HepG2 (cell line): Measurements from ENCODE around the gene NT5C2. TPM values are rescaled to one million over a fixed set of nuclear protein-coding genes. Genes with fewer than 3 reads are reported as not detected.

Source experiments
- ATAC-seq: fragments of 200-7000 bp; cut with Tn5 transposase; 3 replicates; pipeline ENCODE4 v1.9.1; 2020; ENCODE audit warnings: mild to moderate bottlenecking, moderate library complexity
- BruUV-seq: library from RNA; stranded (reverse); fragments of 400-500 nt; replicated peaks from 2 replicates; lab custom pipeline; 2021; lab: Mats Ljungman, UMichigan
- CTCF ChIA-PET: fragments of 300-600 bp; formaldehyde crosslinking; extraction: SDS; loops from one replicate; lab custom pipeline; 2021; ENCODE audit warnings: low total read pairs, inconsistent platforms, low intra/inter-chr PET ratio; lab: Yijun Ruan, JAX
- POLR2A ChIA-PET: fragments of 350-600 bp; sonication (Branson Sonifier 250); formaldehyde crosslinking; loops from one replicate; lab custom pipeline; 2020; ENCODE audit warnings: antibody characterized with exemption, inconsistent platforms; lab: Yijun Ruan, JAX
- DNase-seq: peaks from one replicate; pipeline ENCODE4 v3.0.0-alpha.2; 2015; ENCODE audit warnings: low spot score
- FAIRE-seq: peaks from 3 replicates; lab custom pipeline; 2011; peaks lifted over from hg19 to GRCh38; lab: Jason Lieb, UNC
- H2AFZ ChIP-seq: one replicate; pipeline ENCODE4 v1.6.1; 2011; ENCODE audit warnings: low read length, inconsistent platforms
- H3K27ac ChIP-seq: fragments of 300-600 bp; 3 replicates; pipeline ENCODE4 v1.8.0; 2011; ENCODE audit warnings: mixed run types, mild to moderate bottlenecking, mixed read lengths, low read length, inconsistent platforms; ENCODE audit not compliant: insufficient read depth; ENCODE audit errors: extremely low read length
- H3K27me3 ChIP-seq, 2 experiments: fragments of 200-600 bp in 1 of 2; 2 replicates in 1 of 2; 3 replicates in 1 of 2; pipeline versions ENCODE4 v1.6.0 to v1.8.0; 2011; ENCODE audit warnings: low read length in 2 of 2, mild to moderate bottlenecking in 2 of 2, moderate library complexity in 2 of 2, inconsistent platforms in 1 of 2; ENCODE audit not compliant: insufficient read depth in 2 of 2, control insufficient read depth in 1 of 2
- H3K36me3 ChIP-seq, 2 experiments: fragments of 200-600 bp in 1 of 2; replicated peaks in 1 of 2; 2 replicates in 1 of 2; 3 replicates in 1 of 2; pipeline versions ENCODE4 v1.5.1 to v1.8.0; 2011; ENCODE audit warnings: low read length in 2 of 2, inconsistent platforms in 1 of 2; ENCODE audit not compliant: insufficient read depth in 2 of 2, control insufficient read depth in 1 of 2
- H3K4me1 ChIP-seq: 2 replicates; pipeline ENCODE4 v1.5.1; 2012; ENCODE audit warnings: low read length, inconsistent platforms; ENCODE audit not compliant: insufficient read depth
- H3K4me2 ChIP-seq: 2 replicates; pipeline ENCODE4 v1.6.0; 2011; ENCODE audit warnings: low read depth, low read length, inconsistent platforms
- H3K4me3 ChIP-seq, 3 experiments: fragments of 200-600 bp in 1 of 3; sonication (generic), shearing (Covaris generic) in 1 of 3; replicated peaks in 1 of 3; 2 replicates each; pipeline ENCODE4 v1.5.1; 2011 to 2016; ENCODE audit warnings: low read length in 3 of 3, inconsistent platforms in 2 of 3, low read depth in 2 of 3, mild to moderate bottlenecking in 2 of 3, control low read depth in 1 of 3, mixed read lengths in 1 of 3; ENCODE audit not compliant: insufficient read depth in 1 of 3
- H3K79me2 ChIP-seq: one replicate; pipeline ENCODE4 v1.6.1; 2011; ENCODE audit warnings: low read length, inconsistent platforms; ENCODE audit not compliant: insufficient read depth
- H3K9ac ChIP-seq: 2 replicates; pipeline ENCODE4 v1.6.0; 2011; ENCODE audit warnings: mild to moderate bottlenecking, low read depth, low read length, inconsistent platforms; ENCODE audit not compliant: insufficient read depth
- H3K9me3 ChIP-seq: 2 replicates; pipeline ENCODE4 v1.5.1; 2012; ENCODE audit warnings: mild to moderate bottlenecking, low read length
- H4K20me1 ChIP-seq: 2 replicates; pipeline ENCODE4 v1.6.0; 2011; ENCODE audit warnings: inconsistent platforms, mild to moderate bottlenecking, low read length, moderate library complexity; ENCODE audit not compliant: insufficient read depth
- FOXA3 ChIP-seq: IDR thresholded peaks from 2 replicates; pipeline ENCODE4 v1.6.1; 2016; ENCODE audit warnings: missing genetic modification reagents, missing compliant biosample characterization
- KDM2A ChIP-seq: sonication (generic); formaldehyde crosslinking; IDR thresholded peaks from 2 replicates; pipeline ENCODE4 v1.4.0; 2020; ENCODE audit warnings: low read depth, missing genetic modification reagents, borderline replicate concordance
- MNT ChIP-seq: fragments of 450-650 bp; IDR thresholded peaks from 2 replicates; pipeline ENCODE4 v1.6.1; 2016
- SOX5 ChIP-seq: IDR thresholded peaks from 2 replicates; pipeline ENCODE4 v1.6.1; 2016; ENCODE audit warnings: borderline replicate concordance
- WGBS: methylation state at CpG from one replicate; pipeline ENCODE4 v1.1.6; 2017; ENCODE audit warnings: low lambda C conversion rate; 5-methylcytosine and 5-hydroxymethylcytosine counted together
- in situ Hi-C: cut with HindIII; loops from 2 replicates; pipeline ENCODE4 v1.10.0; 2017; ENCODE audit warnings: low pct_unique_long_range_greater_than_20kb; ENCODE audit not compliant: extremely low pct_ligation_motif_present
- intact Hi-C: fragments of 100-400 bp; cut with micrococcal nuclease; formaldehyde crosslinking; loops from one replicate; pipeline ENCODE4 v1.10.0; 2022; ENCODE audit not compliant: unreplicated experiment
- polyA plus RNA-seq, 8 experiments: library from polyadenylated mRNA; depleted of rRNA in 3 of 8; stranded (reverse) in 7 of 8; unstranded in 1 of 8; fragments of >200 nt; fragmentation: Illumina TruSeq in 4 of 8; extraction: Trizol in 4 of 8; gene quantifications; 2 replicates each; pipeline versions ENCODE4 v1.2.1 to v1.2.3, GENCODE V29; 2011 to 2016; ENCODE audit warnings: low read depth in 4 of 8, missing spikeins in 1 of 8, mixed read lengths in 1 of 8; ENCODE audit not compliant: insufficient read depth in 1 of 8
- total RNA-seq, 5 experiments: library from RNA; depleted of rRNA; stranded (reverse); fragments of >200 nt; fragmentation: Illumina TruSeq; extraction: Trizol; gene quantifications; 2 replicates each; pipeline ENCODE4 v1.2.3, GENCODE V29; 2016; ENCODE audit warnings: low read depth in 1 of 5

The NT5C2 gene
- total and polyA plus RNA-seq, 2 of the 13 experiments (the other 11 are each of a cell fraction or from before 2014, with no cell fraction given): 40.6 to 55.2 TPM

- Histone ChIP-seq H3K36me3 (peaks cover 27 to 69% of the 10 kb centered on the region in 2 experiments), H3K4me2 (no peak overlapping the region), H3K9me3 (no peaks in the 10 kb centered on the region), H2AFZ (no peak overlapping the region), H3K4me1 (no peaks in the 10 kb centered on the region), H3K27me3 (no peaks in the 10 kb centered on the region), H3K4me3 (no peak overlapping the region), H4K20me1 (no peaks in the 10 kb centered on the region), H3K27ac (no peak overlapping the region), H3K79me2 (no peaks in the 10 kb centered on the region), H3K9ac (no peak overlapping the region)
- TF ChIP-seq KDM2A (CRISPR knock-in tag): no peak
- intact Hi-C loops: no loop called here
- ATAC-seq (no peak), DNase-seq (no peak), FAIRE-seq (no peak)
- ChIA-PET POLR2A (no interaction called here), CTCF (no interaction called here)
- 88% methylated on average over 3 of the region's 3 CpGs for WGBS
- in situ Hi-C loops: no loop called here
- BruUV-seq: no TSS peak
Observed at GRCh38 chr10:103096130-103096529, 96.9 kb downstream of the NT5C2 start.

GRCh38 chr10:103095005-103095404, 98.1 kb downstream of the NT5C2 start:
- BruUV-seq: no TSS peak
- H3K36me3 ChIP-seq: peaks cover 28 to 73% of the 10 kb centered on the region in 2 experiments
- POLR2A ChIA-PET: no interaction called here
- no peaks in the 10 kb centered on the region for H3K79me2 ChIP-seq
- no peak overlapping the region for H3K27ac ChIP-seq
- intact Hi-C loops (no loop called here), in situ Hi-C loops (no loop called here)
- TF ChIP-seq MNT (no peak), FOXA3 (CRISPR knock-in tag) (no peak), SOX5 (no peak)
- TF ChIP-seq, all 625 proteins: peak for 0
- DNase-seq: no peak
- no peaks in the 10 kb centered on the region for H3K4me1 ChIP-seq
- no peak overlapping the region for H3K9ac ChIP-seq
- H3K4me2 ChIP-seq: no peak overlapping the region
- H3K27me3 ChIP-seq: no peaks in the 10 kb centered on the region
- CTCF ChIA-PET: no interaction called here
- FAIRE-seq: no peak
- no peaks in the 10 kb centered on the region for H3K9me3 ChIP-seq
- H3K4me3 ChIP-seq: no peak overlapping the region
- no peak for ATAC-seq
- H4K20me1 ChIP-seq: no peaks in the 10 kb centered on the region
- H2AFZ ChIP-seq: no peak overlapping the region
